A549 (cell line): ENCODE results near the gene KPNA6. TPM values are rescaled to one million over a fixed set of nuclear protein-coding genes. Genes with fewer than 3 reads are reported as not detected.

Experiments
- ATAC-seq, 2 experiments: fragments of 200-7000 bp in 1 of 2; fragments of >200 bp in 1 of 2; cut with Nextera tagmentation in 1 of 2; cut with Tn5 transposase in 1 of 2; 3 replicates each; pipeline versions ENCODE4 v1.8.0 to v1.9.1; 2018 to 2020; ENCODE audit warnings: mild to moderate bottlenecking in 1 of 2, moderate library complexity in 1 of 2
- CTCF ChIA-PET: fragments of 300-600 bp; sonication (Branson Sonifier 250); formaldehyde crosslinking; extraction: SDS; loops from one replicate; lab custom pipeline; 2021; ENCODE audit warnings: antibody characterized with exemption, inconsistent platforms; lab: Yijun Ruan, JAX
- POLR2A ChIA-PET: fragments of 350-600 bp; formaldehyde crosslinking; extraction: SDS; loops from one replicate; lab custom pipeline; 2021; ENCODE audit warnings: antibody characterized with exemption, inconsistent platforms; lab: Yijun Ruan, JAX
- DNase-seq, 2 experiments: peaks; one replicate each; pipeline versions ENCODE4 v3.0.0 to v3.0.0-alpha.2; 2011 to 2016; ENCODE audit warnings: low read depth in 1 of 2, low spot score in 1 of 2
- FAIRE-seq: peaks from 2 replicates; lab custom pipeline; 2011; peaks lifted over from hg19 to GRCh38; lab: Jason Lieb, UNC
- H3K27ac ChIP-seq, 2 experiments: fragments of >200 bp; sonication (Bioruptor Twin); formaldehyde crosslinking; 3 replicates each; pipeline ENCODE4 v1.5.1; 2016 to 2017
- H3K4me1 ChIP-seq: fragments of >200 bp; sonication (Bioruptor Twin); formaldehyde crosslinking; 3 replicates; pipeline ENCODE4 v1.6.1; 2016
- H3K4me2 ChIP-seq: fragments of >200 bp; sonication (Bioruptor Twin); formaldehyde crosslinking; 3 replicates; pipeline ENCODE4 v1.6.1; 2016
- H3K4me3 ChIP-seq: fragments of >200 bp; sonication (Bioruptor Twin); formaldehyde crosslinking; 3 replicates; pipeline ENCODE4 v1.5.1; 2016
- H3K9me3 ChIP-seq: fragments of >200 bp; sonication (Bioruptor Twin); formaldehyde crosslinking; 3 replicates; pipeline ENCODE4 v1.6.1; 2016
- CBX8 ChIP-seq: fragments of 200-600 bp; sonication (generic); IDR thresholded peaks from 2 replicates; pipeline ENCODE4 v1.6.1; 2016
- FOSL2 ChIP-seq, 2 experiments: fragments of 450-650 bp in 1 of 2; fragments of >200 bp in 1 of 2; sonication (Bioruptor Twin) in 1 of 2; formaldehyde crosslinking; IDR thresholded peaks; 2 replicates each; pipeline versions ENCODE4 v1.5.0 to v1.6.1; 2016 to 2020; ENCODE audit warnings: mild to moderate bottlenecking in 1 of 2, moderate library complexity in 1 of 2
- FOXS1 ChIP-seq: fragments of 250-450 bp; sonication (Bioruptor Pico); IDR thresholded peaks from 2 replicates; pipeline ENCODE4 v1.5.0; 2020; ENCODE audit warnings: mild to moderate bottlenecking, moderate library complexity
- GATA3 ChIP-seq: IDR thresholded peaks from 2 replicates; pipeline ENCODE4 v1.6.1; 2012; ENCODE audit warnings: borderline replicate concordance
- HDAC2 ChIP-seq: fragments of 200-600 bp; sonication (generic); IDR thresholded peaks from 2 replicates; pipeline ENCODE4 v1.6.1; 2016
- HOXB13 ChIP-seq: fragments of 250-450 bp; sonication (Bioruptor Pico); IDR thresholded peaks from 2 replicates; pipeline ENCODE4 v1.5.0; 2020; ENCODE audit warnings: low read depth, mild to moderate bottlenecking, moderate library complexity
- HOXB5 ChIP-seq: fragments of 250-450 bp; sonication (Bioruptor Pico); IDR thresholded peaks from 2 replicates; pipeline ENCODE4 v1.5.0; 2020; ENCODE audit warnings: mild to moderate bottlenecking, moderate library complexity
- JUN ChIP-seq, 2 experiments: fragments of >200 bp; sonication (Bioruptor Twin); formaldehyde crosslinking; IDR thresholded peaks; 2 replicates in 1 of 2; 3 replicates in 1 of 2; pipeline ENCODE4 v1.6.1; 2016 to 2017
- NFE2L2 ChIP-seq: fragments of 150-350 bp; conservative IDR thresholded peaks from 2 replicates; pipeline ENCODE4 v1.6.1; 2014; ENCODE audit warnings: low read length
- PHF8 ChIP-seq: fragments of 200-600 bp; sonication (generic); IDR thresholded peaks from 2 replicates; pipeline ENCODE4 v1.6.1; 2016; ENCODE audit warnings: low read depth, mild to moderate bottlenecking, antibody characterized with exemption, moderate library complexity, borderline replicate concordance
- RARB ChIP-seq: fragments of 250-450 bp; sonication (Bioruptor Pico); IDR thresholded peaks from 2 replicates; pipeline ENCODE4 v1.8.0; 2021; ENCODE audit warnings: mild to moderate bottlenecking, moderate library complexity
- SMC3 ChIP-seq: fragments of >200 bp; sonication (Bioruptor Twin); formaldehyde crosslinking; IDR thresholded peaks from 3 replicates; pipeline ENCODE4 v1.6.1; 2018; ENCODE audit warnings: inconsistent platforms
- ZSCAN20 ChIP-seq: fragments of 250-450 bp; sonication (Bioruptor Pico); IDR thresholded peaks from 2 replicates; pipeline ENCODE4 v1.8.0; 2022; ENCODE audit warnings: mild to moderate bottlenecking, moderate library complexity
- WGBS: methylation state at CpG from one replicate; pipeline ENCODE4 v1.1.6; 2017; ENCODE audit errors: missing lambda C conversion rate; 5-methylcytosine and 5-hydroxymethylcytosine counted together
- polyA plus RNA-seq, 4 experiments: library from polyadenylated mRNA; depleted of rRNA in 3 of 4; stranded (reverse); fragments of >200 nt; fragmentation: RNase III in 1 of 4; extraction: RNeasy Plus Mini Kit Qiagen cat#74134 plus additional on column Dnase treatment in 1 of 4; gene quantifications; 2 replicates in 3 of 4; 3 replicates in 1 of 4; pipeline ENCODE4 v1.2.3, GENCODE V29; 2011 to 2017
- TF ChIP-seq, protein P1 (sequence below): fragments of >200 bp; sonication (Bioruptor Twin); formaldehyde crosslinking; IDR thresholded peaks from 3 replicates; pipeline ENCODE4 v1.5.1; 2016
- TF ChIP-seq, protein P2 (sequence below): fragments of >200 bp; sonication (Bioruptor Twin); formaldehyde crosslinking; IDR thresholded peaks from 3 replicates; pipeline ENCODE4 v1.6.1; 2016
- TF ChIP-seq, protein P3 (sequence below): fragments of 250-450 bp; sonication (Bioruptor Pico); IDR thresholded peaks from 2 replicates; pipeline ENCODE4 v1.5.0; 2020; ENCODE audit warnings: low read depth, mild to moderate bottlenecking, moderate library complexity
- TF ChIP-seq, protein P4 (sequence below): fragments of 200-600 bp; sonication (generic); IDR thresholded peaks from 2 replicates; pipeline ENCODE4 v1.6.1; 2016; ENCODE audit warnings: antibody characterized with exemption, mild to moderate bottlenecking, moderate library complexity
- TF ChIP-seq, protein P5 (sequence below): fragments of 150-350 bp; IDR thresholded peaks from 2 replicates; pipeline ENCODE4 v1.6.1; 2014; ENCODE audit warnings: low read depth, mild to moderate bottlenecking, low read length
- TF ChIP-seq, protein P6 (sequence below): fragments of >200 bp; sonication (Bioruptor Twin); formaldehyde crosslinking; IDR thresholded peaks from 2 replicates; pipeline ENCODE4 v1.6.1; 2016
- TF ChIP-seq, protein P7 (sequence below): IDR thresholded peaks from 2 replicates; pipeline ENCODE4 v1.6.1; 2012
- TF ChIP-seq, protein P8 (sequence below): IDR thresholded peaks from 2 replicates; pipeline ENCODE4 v1.6.1; 2012

The KPNA6 gene
- polyA plus RNA-seq, 2 of the 4 experiments (the other 2 are of a cell fraction) = 15.9 to 24.3 TPM

DNA sequence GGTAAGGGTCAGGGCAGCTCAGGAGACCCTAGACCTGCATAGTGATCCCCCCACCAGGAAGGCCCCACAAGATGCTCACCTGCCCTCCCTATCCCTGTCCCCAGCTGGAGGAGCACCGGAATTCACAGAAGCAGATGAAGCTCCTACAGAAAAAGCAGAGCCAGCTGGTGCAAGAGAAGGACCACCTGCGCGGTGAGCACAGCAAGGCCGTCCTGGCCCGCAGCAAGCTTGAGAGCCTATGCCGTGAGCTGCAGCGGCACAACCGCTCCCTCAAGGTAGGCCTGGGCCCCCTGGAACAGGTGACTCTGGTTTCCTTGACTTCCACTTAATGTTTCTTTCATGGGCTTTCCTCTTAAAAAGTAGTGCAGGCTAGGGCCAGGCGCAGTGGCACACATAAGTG, 80.0 kb downstream of the KPNA6 start:
- Histone ChIP-seq H3K4me2 (no peak overlapping the region), H3K27ac (no peak overlapping the region), H3K4me1 (0 out of 3 replicates have a peak, but pooled peaks cover 7% of the 10 kb centered on the region), H3K9me3 (no peaks in the 10 kb centered on the region), H3K4me3 (no peak overlapping the region)
- ATAC-seq (no peak), FAIRE-seq (no peak), DNase-seq (no peak)
- TF ChIP-seq CBX8 = no peak
- no peak for TF ChIP-seq SMC3
- no peak for TF ChIP-seq HOXB5 (CRISPR knock-in tag)
- TF ChIP-seq, protein P1, sequence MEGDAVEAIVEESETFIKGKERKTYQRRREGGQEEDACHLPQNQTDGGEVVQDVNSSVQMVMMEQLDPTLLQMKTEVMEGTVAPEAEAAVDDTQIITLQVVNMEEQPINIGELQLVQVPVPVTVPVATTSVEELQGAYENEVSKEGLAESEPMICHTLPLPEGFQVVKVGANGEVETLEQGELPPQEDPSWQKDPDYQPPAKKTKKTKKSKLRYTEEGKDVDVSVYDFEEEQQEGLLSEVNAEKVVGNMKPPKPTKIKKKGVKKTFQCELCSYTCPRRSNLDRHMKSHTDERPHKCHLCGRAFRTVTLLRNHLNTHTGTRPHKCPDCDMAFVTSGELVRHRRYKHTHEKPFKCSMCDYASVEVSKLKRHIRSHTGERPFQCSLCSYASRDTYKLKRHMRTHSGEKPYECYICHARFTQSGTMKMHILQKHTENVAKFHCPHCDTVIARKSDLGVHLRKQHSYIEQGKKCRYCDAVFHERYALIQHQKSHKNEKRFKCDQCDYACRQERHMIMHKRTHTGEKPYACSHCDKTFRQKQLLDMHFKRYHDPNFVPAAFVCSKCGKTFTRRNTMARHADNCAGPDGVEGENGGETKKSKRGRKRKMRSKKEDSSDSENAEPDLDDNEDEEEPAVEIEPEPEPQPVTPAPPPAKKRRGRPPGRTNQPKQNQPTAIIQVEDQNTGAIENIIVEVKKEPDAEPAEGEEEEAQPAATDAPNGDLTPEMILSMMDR = no peak
- ChIA-PET CTCF (interaction anchor here (2.6 kb wide), 1 partner anchor 13 kb away, joined by 7 read pairs; the partner anchor contains the start of gene CCDC28B), POLR2A (no interaction called here)
- WGBS = 99% methylated on average over 9 of the region's 9 CpGs

DNA sequence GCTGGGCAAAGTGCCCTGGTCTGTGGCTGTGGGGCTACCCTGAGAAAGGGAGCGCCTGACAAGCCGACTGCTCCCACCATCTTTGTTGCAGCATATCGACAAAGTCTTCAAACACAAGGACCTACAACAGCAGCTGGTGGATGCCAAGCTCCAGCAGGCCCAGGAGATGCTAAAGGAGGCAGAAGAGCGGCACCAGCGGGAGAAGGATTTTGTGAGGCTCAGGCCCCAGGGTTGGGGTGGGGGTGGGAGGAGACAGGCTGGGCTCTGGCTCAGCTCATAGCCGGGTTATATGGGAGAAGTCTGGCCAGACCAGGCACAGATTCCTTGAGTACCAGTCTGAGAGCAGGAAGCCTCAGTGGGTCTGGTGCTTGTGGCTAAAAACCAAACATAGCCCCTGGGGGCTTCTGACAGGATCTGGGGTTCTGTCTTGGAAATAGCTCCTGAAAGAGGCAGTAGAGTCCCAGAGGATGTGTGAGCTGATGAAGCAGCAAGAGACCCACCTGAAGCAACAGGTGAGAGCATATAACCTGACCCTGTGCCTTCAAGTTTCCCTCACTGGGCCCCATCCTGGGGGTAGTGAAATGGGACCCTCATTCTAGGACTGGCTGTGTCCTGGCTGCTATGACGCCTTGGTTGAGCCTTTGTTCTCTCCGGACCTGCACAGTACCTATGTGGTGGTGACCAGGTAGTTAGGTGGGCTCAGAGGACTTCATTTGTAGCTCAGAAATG, 84.5 kb downstream of the KPNA6 start:
- POLR2A ChIA-PET = interaction anchor here (0.5 to 2.2 kb wide), 2 partner anchors 13 to 278 kb away, joined by 5 to 8 read pairs; partner anchors contain the start of gene TXLNA
- WGBS = 98% methylated on average over 8 of the region's 8 CpGs
- Histone ChIP-seq H3K4me3 (no peak overlapping the region), H3K9me3 (no peaks in the 10 kb centered on the region), H3K4me1 (no peaks in the 10 kb centered on the region), H3K27ac (no peak overlapping the region), H3K4me2 (no peak overlapping the region)
- CTCF ChIA-PET = interaction anchor here (0.5 to 1.1 kb wide), 4 partner anchors 9 to 277 kb away, joined by 3 to 5 read pairs (median 3); no protein-coding TSS in a partner anchor
- no peak for FAIRE-seq
- ATAC-seq = no peak
- DNase-seq = no peak
- no peak for TF ChIP-seq JUN (IDR thresholded peaks at IDR 0.05)
- TF ChIP-seq, protein P2, sequence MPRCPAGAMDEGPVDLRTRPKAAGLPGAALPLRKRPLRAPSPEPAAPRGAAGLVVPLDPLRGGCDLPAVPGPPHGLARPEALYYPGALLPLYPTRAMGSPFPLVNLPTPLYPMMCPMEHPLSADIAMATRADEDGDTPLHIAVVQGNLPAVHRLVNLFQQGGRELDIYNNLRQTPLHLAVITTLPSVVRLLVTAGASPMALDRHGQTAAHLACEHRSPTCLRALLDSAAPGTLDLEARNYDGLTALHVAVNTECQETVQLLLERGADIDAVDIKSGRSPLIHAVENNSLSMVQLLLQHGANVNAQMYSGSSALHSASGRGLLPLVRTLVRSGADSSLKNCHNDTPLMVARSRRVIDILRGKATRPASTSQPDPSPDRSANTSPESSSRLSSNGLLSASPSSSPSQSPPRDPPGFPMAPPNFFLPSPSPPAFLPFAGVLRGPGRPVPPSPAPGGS = no peak
- TF ChIP-seq PHF8 = no peak
- TF ChIP-seq, protein P3, sequence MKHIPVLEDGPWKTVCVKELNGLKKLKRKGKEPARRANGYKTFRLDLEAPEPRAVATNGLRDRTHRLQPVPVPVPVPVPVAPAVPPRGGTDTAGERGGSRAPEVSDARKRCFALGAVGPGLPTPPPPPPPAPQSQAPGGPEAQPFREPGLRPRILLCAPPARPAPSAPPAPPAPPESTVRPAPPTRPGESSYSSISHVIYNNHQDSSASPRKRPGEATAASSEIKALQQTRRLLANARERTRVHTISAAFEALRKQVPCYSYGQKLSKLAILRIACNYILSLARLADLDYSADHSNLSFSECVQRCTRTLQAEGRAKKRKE (CRISPR knock-in tag) = no peak
- TF ChIP-seq, protein P4, sequence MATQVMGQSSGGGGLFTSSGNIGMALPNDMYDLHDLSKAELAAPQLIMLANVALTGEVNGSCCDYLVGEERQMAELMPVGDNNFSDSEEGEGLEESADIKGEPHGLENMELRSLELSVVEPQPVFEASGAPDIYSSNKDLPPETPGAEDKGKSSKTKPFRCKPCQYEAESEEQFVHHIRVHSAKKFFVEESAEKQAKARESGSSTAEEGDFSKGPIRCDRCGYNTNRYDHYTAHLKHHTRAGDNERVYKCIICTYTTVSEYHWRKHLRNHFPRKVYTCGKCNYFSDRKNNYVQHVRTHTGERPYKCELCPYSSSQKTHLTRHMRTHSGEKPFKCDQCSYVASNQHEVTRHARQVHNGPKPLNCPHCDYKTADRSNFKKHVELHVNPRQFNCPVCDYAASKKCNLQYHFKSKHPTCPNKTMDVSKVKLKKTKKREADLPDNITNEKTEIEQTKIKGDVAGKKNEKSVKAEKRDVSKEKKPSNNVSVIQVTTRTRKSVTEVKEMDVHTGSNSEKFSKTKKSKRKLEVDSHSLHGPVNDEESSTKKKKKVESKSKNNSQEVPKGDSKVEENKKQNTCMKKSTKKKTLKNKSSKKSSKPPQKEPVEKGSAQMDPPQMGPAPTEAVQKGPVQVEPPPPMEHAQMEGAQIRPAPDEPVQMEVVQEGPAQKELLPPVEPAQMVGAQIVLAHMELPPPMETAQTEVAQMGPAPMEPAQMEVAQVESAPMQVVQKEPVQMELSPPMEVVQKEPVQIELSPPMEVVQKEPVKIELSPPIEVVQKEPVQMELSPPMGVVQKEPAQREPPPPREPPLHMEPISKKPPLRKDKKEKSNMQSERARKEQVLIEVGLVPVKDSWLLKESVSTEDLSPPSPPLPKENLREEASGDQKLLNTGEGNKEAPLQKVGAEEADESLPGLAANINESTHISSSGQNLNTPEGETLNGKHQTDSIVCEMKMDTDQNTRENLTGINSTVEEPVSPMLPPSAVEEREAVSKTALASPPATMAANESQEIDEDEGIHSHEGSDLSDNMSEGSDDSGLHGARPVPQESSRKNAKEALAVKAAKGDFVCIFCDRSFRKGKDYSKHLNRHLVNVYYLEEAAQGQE = no peak
- no peak for TF ChIP-seq HOXB13 (CRISPR knock-in tag)
- TF ChIP-seq, protein P5, sequence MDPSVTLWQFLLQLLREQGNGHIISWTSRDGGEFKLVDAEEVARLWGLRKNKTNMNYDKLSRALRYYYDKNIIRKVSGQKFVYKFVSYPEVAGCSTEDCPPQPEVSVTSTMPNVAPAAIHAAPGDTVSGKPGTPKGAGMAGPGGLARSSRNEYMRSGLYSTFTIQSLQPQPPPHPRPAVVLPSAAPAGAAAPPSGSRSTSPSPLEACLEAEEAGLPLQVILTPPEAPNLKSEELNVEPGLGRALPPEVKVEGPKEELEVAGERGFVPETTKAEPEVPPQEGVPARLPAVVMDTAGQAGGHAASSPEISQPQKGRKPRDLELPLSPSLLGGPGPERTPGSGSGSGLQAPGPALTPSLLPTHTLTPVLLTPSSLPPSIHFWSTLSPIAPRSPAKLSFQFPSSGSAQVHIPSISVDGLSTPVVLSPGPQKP = no peak
- TF ChIP-seq NFE2L2 = no peak
- TF ChIP-seq FOXS1 (CRISPR knock-in tag) = no peak
- no peak for TF ChIP-seq RARB (CRISPR knock-in tag)
- TF ChIP-seq, protein P6, sequence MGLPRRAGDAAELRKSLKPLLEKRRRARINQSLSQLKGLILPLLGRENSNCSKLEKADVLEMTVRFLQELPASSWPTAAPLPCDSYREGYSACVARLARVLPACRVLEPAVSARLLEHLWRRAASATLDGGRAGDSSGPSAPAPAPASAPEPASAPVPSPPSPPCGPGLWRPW = no peak
- TF ChIP-seq ZSCAN20 (CRISPR knock-in tag) = no peak
- TF ChIP-seq HDAC2 = no peak
- TF ChIP-seq, protein P7, sequence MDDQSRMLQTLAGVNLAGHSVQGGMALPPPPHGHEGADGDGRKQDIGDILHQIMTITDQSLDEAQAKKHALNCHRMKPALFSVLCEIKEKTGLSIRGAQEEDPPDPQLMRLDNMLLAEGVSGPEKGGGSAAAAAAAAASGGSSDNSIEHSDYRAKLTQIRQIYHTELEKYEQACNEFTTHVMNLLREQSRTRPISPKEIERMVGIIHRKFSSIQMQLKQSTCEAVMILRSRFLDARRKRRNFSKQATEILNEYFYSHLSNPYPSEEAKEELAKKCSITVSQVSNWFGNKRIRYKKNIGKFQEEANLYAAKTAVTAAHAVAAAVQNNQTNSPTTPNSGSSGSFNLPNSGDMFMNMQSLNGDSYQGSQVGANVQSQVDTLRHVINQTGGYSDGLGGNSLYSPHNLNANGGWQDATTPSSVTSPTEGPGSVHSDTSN = no peak
- no peak for TF ChIP-seq FOSL2 (IDR thresholded peaks at IDR 0.05)
- TF ChIP-seq FOSL2 (CRISPR knock-in tag; IDR thresholded peaks at IDR 0.05) = no peak
- TF ChIP-seq, protein P8, sequence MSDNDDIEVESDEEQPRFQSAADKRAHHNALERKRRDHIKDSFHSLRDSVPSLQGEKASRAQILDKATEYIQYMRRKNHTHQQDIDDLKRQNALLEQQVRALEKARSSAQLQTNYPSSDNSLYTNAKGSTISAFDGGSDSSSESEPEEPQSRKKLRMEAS = no peak
- no peak for TF ChIP-seq GATA3
